ENCODE data around the gene SLC28A3.
"Not testable (repeated sequence)": the region's sequence is repeated elsewhere in the genome, so short reads cannot be mapped to it uniquely, and the experiment has no call there.

The SLC28A3 gene

GRCh38 chr9:84340535-84340934 lies at the start of gene SLC28A3:
TSS of gene SLC28A3 (minus strand) at chr9:84340758. CDS start at chr9:84340633, 125 bp downstream.
- DNase-seq (ENCODE audit: low read depth in 2 of 2) = no peak

GRCh38 chr9:84390254-84390653 lies 49.7 kb upstream of the SLC28A3 start:
- peak in 1 of 2 donors; percentile 11 for DNase-seq (ENCODE audit: low read depth in 2 of 2)

- DNase-seq (ENCODE audit: low read depth in 2 of 2) = no peak
These were observed 47.3 kb upstream of the SLC28A3 start for GRCh38 chr9:84387821-84388220.

DNA sequence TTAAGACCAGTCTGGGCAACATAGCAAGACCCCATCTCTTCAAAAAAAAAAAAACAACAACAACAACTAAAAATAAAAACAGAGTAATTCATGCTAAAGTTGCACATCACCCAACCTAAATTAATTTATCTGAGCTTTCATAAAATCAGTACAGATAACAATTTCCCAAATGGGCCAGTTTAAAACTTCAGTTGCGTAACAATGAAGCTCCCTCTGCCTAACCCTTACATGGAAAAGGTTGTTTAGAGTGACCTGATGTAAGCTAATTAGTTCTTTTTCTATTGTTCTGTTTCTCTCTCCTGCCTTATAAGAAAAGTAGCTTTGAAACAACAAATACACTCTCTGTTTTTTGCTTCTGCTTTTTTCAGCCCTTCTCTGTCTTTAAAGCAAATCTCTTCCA lies 46.2 kb upstream of the SLC28A3 start:
- DNase-seq (ENCODE audit: low read depth in 2 of 2) = no peak

GRCh38 chr9:84385386-84386040 lies 45.0 kb upstream of the SLC28A3 start:
- no peak for DNase-seq (ENCODE audit: low read depth in 2 of 2)

DNA sequence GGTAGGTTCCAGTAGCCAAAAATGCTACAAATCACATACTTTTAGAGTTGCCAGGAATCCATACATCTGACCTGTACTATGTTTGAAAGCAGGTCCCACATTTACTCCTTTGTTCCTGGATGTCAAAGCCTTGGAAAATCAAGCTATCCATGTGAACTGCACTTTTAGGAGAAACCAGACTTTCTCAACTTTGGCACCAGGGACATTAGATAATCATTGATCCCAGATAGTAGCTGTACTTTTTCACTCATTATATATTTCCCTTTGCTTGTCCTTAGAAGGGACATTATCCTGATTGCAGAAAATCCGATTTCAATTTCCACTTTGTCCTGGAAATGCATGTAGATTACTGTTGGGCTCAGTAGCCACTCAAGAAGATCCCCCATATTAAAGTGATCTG lies 44.1 kb upstream of the SLC28A3 start:
- DNase-seq (ENCODE audit: low read depth in 2 of 2) = no peak

DNA sequence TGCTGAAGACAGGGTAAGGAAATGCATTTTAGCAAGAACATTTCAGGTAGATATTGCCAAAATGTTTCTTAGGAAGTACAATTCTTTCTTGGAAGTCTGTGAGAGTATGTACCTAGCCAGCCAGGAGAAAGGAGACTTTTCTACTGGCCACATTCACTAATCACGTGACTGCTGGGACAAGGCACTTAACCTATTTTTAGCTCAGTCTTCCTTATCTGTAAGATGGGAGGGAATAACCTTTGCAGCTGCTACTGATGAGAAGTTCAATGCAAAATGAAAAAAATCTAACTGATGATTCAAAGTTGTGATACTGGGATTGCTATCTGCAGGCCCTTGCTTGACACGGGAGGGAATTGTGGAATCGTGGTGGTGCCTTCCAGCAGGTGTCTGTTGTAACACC lies 42.6 kb upstream of the SLC28A3 start:
- DNase-seq (ENCODE audit: low read depth in 2 of 2) = no peak

DNA sequence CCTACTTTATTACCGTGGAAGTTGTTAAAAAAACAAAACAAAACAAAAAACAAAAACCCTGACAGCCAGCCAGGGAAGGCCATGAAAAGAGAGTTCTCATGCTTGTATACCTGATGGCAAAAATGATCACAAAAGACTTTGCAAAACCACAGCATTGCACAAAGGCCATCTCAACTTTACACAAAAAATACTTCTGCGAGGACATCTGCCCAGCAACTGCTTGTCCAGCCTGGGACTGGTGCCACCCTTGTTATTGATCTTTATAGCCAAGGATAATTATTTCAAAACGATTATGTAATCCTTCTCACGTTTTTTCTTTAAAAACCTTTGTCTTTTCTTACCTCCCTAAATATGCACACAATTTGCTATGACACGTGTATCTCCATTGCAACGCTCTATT lies 42.2 kb upstream of the SLC28A3 start:
- no peak for DNase-seq (ENCODE audit: low read depth in 2 of 2)

- no peak for DNase-seq (ENCODE audit: low read depth in 2 of 2)
These were observed 41.0 kb upstream of the SLC28A3 start for GRCh38 chr9:84381508-84381907.

GRCh38 chr9:84379740-84380139 lies 39.2 kb upstream of the SLC28A3 start:
- no peak for DNase-seq (ENCODE audit: low read depth in 2 of 2)

GRCh38 chr9:84375954-84376353 lies 35.4 kb upstream of the SLC28A3 start:
- DNase-seq (ENCODE audit: low read depth in 2 of 2) = no peak

DNA sequence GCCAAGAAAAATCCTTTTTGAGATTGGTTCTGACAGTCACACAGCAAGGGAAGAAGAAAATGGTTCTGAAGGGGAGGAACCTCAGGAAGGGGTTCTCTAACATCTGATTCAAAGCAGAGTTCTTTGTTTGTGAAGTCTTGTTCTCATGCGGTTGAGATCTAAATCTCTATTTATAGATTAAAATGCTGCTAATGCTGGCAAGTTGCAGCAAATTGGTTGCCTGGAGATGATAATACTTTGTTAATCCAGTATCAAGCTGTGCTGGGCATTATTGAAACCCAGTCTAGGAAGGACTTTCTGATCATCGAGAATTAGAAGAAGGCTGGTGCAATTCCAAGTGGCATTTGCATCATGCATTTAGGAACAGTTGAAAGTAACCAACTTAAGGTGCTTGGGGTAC lies 34.0 kb upstream of the SLC28A3 start:
- no peak for DNase-seq (ENCODE audit: low read depth in 2 of 2)

DNA sequence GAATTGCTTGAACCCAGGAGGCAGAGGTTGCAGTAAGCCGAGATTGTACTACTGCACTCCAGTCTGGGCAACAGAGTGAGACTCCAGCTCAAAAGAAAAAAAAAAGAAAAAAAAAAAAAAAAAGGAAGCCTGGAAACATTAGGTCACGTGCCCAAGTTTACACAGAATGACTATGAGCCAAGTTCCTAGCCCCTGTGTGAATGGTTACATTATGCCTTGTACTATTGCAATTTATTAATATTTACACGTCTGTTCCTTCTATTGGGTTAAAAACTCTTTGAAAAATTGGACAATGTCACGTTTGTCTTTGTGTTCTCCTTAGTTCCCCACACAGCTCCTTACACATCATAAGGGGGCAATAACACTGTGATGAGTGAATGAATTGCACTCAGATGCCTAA lies 33.5 kb upstream of the SLC28A3 start:
- DNase-seq (ENCODE audit: low read depth in 2 of 2) = no peak

DNA sequence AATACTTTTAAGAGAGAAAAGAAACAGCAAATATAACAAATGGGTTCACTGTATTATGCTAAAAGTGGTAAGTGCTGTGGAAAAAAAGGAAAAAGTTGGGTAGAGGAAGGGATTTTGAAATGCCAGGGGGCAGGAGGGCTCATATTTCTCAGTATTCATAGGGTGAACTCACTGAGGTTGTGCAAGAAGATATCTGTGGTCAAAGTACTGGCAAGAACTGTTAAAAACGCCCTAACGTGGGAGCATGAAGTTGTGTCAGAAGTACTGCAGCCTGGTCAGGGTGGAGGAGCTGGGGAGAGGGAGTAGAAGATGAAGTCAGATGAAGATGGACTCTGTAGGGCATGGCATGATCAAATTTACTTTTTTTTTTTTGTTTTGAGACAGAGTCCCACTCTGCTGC lies 31.2 kb upstream of the SLC28A3 start:
- DNase-seq (ENCODE audit: low read depth in 2 of 2) = no peak

GRCh38 chr9:84368601-84369000 lies 28.0 kb upstream of the SLC28A3 start:
- DNase-seq (ENCODE audit: low read depth in 2 of 2) = no peak

- not testable (repeated sequence) for DNase-seq (ENCODE audit: low read depth in 2 of 2)
These were observed 27.2 kb upstream of the SLC28A3 start for GRCh38 chr9:84367726-84368125.

DNA sequence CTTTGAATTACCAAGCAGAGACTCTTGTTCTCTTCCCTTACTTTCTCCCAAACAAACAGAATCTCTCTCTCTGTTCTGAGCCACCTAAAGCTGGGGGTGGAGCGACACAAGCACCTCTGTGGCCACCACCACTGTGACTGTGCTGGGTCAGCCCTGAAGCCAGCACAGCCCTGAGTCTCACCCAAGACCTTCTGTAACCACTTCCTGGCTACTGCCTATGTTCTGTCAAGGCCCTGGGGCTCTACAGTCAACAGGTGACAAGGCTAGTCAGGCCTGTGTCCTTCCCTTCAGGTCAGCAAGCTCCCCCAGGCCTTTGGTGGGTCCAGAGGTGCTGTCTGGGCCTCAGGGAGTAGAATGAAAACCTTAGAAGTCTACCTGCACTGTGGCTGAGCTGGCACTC lies 26.1 kb upstream of the SLC28A3 start:
- DNase-seq (ENCODE audit: low read depth in 2 of 2) = no peak

GRCh38 chr9:84364894-84365490 lies 24.4 kb upstream of the SLC28A3 start:
- DNase-seq (ENCODE audit: low read depth in 2 of 2) = not testable (repeated sequence)

DNA sequence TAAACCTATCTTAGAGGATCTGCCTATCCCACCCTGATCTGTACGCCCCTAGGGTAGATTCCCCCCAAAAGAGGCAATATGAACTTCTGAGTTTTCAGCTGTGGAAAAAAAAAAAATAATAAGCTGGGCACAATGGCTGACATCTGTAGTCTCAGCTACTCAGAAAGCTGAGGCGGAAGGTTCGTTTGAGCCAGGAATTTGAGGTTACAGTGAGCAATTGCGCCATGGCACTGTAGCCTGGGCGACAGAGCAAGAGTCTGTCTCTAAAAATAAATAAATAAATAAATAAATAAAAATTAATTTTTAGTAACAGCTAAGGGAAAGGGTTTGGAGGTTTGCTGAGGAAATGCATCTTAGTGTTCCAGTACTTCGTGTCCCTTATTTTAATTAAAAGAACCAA lies 21.1 kb upstream of the SLC28A3 start:
- DNase-seq (ENCODE audit: low read depth in 2 of 2) = no peak

- no peak for DNase-seq (ENCODE audit: low read depth in 2 of 2)
These were observed 16.7 kb upstream of the SLC28A3 start for GRCh38 chr9:84357275-84357674.

GRCh38 chr9:84354035-84354434 lies 13.5 kb upstream of the SLC28A3 start:
- DNase-seq (ENCODE audit: low read depth in 2 of 2) = no peak

- no peak for DNase-seq (ENCODE audit: low read depth in 2 of 2)
These were observed 9.1 kb upstream of the SLC28A3 start for GRCh38 chr9:84349671-84350070.

GRCh38 chr9:84343111-84343521 lies 2.6 kb upstream of the SLC28A3 start:
- no peak for DNase-seq (ENCODE audit: low read depth in 2 of 2)

- DNase-seq (ENCODE audit: low read depth in 2 of 2) = no peak
These were observed 596 bp downstream of the SLC28A3 start for GRCh38 chr9:84339962-84340361.
